Activated T-cell treated with anti-CD3 and anti-CD28 coated beads, Interleukin-2, amount 50 U/mL, for 48 hours (primary cell): ENCODE results near the gene POLD1.

ENCODE experiments used
- DNase-seq, 2 experiments: peaks; one replicate each; pipeline ENCODE4 v3.0.0-alpha.2; 2020

The POLD1 gene

DNA sequence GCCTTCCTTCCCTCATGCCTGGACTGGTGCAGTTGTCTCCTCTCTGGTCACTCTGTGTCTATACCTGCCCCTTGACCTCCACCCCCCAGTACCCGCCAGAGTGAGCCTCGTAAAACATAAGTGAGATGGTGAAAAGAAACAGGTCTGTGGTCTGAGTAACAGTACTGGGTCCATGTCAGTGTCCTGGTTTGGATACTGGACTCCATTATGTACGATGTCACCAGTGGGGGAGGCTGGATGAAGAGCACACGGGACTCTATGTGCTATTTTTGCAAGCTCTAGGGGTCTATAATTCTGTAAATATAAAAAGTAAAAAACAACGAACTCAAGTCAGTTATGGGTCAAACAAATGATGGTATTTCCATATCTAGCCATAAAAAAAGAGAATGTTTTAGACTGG, 62.9 kb downstream of the POLD1 start:
- DNase-seq: no peak

DNA sequence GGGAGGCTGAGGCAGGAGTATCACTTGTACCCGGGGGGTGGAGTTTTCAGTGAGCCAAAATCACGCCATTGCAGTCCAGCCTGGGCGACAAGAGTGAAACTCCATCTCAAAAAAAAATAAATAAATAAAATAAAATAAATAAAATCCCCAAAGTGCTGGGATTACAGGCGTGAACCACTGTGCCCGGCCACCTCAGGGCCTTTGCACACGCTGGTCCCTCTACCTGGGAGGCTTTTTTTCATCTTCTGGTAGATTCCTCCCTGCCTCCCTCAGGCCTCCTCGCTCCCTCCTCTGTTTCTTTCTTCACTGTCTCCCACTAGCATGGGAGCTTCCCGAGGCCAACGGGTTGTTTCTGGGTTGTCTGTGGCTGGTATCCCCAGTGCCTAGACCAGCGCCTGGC, 63.6 kb downstream of the POLD1 start:
- no peak for DNase-seq

DNA sequence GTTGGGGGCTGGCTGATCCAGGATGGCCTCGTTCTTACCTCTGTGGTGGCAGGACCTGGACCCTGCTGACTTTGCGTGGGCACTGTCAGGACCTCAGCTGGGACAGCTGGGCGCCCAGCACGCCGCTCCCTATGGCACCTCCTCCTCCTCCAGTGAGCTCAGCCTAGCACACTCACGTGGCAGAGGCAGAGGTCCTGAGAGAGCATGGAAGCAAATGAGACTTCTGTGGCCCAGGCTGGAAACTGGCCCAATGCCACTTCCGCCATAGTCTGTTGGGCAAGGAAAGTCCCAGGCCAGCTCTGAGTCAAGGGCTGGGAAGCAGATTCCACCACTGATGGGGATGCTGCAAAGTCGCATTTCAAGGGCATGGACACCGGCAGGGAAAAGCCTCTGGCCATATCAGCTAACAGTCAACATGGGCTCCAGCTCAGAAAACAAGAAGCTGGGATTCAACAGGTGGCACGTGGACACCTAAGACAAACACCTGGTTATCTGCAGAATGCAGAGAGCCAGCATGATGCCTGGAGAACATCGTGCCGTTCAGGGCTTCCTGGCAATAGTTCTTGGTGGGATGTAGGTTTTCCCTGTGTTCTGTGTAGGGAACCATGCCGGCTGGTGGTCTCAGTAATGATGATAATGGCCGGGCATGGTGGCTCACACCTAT, 65.2 kb downstream of the POLD1 start:
- no peak for DNase-seq

DNA sequence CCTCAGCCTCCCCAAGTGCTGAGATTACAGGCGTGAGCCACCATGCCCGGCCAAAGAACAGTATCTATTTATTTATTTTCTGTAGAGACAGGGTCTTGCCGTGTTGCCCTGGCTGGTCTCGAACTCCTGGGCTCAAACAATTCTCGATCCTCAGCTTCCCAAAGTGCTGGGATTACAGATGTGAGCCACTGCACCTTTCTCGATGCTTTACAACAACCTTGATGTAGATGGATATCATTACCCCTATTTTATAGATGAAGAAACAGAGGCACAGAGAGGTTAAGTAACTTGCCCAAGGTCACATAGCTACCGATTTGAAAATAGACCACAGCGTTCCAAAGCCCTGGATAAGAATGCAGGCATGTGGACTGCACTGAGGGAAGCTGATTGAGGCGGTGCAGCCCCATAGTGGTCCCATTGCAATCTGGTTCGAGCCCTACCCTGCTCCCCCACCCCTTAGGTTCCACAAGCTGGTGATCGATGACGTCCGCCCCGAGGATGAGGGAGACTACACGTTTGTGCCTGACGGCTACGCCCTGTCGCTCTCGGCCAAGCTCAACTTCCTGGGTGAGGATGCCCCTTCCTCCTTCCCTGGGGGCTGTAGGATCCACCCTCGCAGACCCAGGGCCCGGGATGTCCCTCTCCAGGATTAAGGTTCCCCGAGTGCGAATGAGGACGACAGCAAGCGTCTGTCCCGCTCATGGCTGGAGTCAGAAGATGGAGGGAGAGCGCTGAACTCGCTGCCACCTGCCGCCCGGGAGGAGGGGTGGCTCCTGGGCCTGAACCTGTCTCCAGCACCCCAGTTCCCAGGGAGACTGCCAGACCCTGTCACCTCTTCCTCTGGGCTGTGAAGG, 66.4 kb downstream of the POLD1 start:
- DNase-seq: no peak

DNA sequence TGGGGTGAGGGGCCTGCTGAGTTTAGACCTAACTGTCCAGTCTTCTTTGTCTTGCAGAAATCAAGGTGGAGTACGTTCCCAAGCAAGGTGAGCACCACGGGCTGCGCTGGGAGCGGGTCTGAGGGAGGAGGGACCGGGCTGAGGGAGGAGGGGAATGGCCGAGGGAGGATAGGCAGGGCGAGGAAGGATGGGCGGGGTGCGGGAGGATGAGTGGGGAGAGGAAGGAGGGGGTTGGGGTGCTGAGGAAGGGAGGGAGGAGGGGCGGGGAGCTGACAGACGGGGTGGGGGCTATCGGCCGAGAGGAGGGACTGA, 67.0 kb downstream of the POLD1 start:
- DNase-seq: no peak

DNA sequence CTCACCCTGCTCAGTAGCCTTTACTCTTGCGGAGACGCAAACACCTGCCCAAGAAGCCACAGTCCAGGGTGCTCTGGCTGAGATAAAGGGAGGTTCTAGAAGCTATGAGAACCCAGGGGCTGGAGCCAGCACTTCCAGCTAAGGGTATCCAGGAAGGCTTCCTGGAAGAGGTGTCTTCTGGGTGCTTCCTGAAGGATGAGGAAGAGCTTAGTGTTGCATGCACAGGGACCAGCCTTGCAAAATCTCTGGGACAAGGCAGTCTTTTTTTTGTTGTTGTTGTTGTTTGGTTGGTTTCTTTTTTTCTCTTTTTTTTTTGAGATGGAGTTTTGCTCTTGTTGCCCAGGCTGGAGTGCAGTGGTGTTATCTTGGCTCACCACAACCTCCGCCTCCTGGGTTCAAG, 69.1 kb downstream of the POLD1 start:
- DNase-seq: no peak

DNA sequence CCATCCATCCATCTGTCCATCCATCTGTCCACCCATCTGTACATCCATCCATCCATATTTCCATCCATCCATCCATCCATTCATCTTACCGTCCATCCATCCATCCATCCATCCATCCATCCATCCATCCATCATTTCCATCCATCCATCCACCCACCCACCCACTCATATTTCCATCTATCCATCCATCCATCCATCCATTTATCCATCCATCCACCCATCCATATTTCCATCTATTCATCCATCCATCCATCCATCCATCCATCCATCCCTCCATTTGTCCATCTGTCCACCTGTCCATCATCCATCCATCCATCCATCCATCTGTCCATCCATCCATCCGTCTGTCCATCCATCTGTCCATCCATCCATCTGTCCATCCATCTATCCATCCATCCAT, 71.8 kb downstream of the POLD1 start:
- DNase-seq: no peak

DNA sequence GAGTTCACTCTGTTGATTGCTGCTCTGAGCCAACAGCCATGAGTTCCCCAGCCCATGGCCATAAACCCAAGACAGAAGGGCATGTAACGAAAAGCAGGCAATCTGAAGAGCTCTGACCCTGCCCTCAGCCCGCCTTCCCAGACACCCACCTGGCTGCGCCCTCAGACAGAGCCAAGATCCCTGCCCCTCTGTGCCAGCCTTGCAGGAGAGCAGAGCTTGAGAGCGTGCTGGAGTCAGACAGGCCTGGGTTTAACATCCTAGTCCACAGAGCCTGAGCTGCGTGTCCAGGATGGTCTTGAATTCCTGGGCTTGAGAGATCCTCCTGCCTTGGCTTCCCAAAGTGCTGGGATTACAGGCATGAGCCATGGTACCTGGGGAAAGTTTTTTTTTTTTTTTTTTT, 73.2 kb downstream of the POLD1 start:
- DNase-seq: no peak

DNA sequence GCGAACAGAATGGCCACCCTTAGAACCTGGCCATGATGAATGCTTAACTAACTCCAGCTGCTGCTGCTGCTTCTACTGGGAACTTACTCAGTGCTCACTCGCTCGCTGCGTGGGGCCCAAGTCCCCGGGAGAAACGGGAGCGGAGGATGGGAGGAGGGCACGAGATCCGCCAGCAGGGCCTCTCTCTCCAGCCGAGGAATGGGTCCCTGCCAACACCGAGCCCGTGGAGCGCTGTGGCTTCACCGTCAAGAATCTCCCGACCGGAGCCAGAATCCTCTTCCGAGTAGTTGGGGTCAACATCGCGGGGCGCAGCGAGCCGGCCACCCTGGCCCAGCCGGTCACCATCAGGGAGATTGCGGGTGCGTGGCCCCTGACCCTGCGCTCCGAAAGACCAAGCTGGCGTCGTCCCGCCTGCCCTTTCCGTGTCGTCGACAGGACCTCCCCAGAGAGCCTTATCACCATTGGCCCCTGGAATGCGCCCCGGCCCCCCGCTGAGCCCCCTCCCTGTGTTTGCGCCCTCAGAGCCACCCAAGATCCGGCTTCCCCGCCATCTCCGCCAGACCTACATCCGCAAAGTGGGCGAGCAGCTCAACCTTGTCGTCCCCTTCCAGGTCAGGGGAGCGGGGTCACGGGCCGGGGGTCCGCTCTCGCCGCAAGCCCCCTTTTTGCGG, 74.4 kb downstream of the POLD1 start:
- no peak for DNase-seq

DNA sequence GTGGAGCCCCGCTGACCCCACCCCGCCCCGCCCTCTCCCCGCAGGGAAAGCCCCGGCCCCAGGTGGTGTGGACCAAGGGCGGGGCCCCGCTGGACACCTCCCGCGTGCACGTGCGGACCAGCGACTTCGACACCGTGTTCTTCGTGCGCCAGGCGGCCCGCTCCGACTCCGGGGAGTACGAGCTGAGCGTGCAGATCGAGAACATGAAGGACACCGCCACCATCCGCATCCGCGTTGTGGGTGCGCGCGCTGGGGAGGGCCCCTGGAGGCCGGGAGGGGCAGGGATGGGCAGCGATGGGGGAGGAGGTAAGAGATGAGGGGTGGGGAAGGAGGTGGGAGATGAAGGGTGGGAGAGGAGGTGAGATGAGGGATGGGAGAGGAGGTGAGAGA, 74.9 kb downstream of the POLD1 start:
- no peak for DNase-seq

DNA sequence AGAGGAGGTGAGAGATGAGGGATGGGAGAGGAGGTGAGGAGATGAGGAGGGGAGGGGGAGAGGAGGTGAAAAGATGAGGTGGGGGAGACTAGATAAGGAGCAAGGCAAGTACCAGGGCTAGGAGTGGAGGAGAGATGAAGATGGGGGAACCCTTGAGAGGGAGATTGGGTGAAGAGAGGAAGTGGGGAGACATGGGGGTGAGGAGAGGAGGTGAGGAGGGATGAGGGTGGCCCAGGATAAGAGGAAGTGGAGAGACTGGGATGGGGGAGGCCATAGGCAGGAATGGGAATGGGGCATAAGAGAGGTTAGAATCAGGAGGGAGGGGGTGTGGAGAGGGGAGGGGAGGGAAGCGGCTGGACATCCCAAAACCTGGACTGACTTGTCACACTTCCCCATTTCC, 75.5 kb downstream of the POLD1 start:
- no peak for DNase-seq

DNA sequence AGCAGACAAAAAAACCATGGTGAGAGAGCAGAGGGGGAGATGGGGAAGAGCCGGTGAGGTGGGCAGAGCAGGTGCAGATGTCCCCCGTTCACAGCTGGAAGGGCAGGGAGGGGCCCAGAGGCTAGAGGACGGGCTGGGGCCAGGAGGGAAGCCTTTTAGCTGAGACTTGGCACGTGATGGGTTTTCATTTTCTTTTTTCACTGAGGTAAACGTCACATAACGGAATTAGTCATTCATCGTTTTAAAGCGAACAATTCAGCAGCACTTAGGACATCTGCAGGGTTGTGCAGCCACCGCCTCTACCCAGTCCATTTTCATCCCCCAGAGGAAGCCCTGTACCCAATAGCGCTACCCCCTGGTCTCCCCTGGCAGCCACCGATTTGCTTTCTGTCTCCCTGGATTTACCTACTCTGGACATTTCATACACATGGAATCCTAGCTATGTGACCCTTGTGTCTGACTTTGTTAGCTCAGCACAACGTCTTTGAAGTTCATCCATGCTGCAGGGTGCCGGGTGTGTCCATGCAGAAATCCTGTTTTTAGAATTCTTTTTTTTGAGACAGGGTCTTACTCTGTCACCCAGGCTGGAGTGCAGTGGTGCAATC, 76.1 kb downstream of the POLD1 start:
- DNase-seq: peak; percentile 30 to 42

DNA sequence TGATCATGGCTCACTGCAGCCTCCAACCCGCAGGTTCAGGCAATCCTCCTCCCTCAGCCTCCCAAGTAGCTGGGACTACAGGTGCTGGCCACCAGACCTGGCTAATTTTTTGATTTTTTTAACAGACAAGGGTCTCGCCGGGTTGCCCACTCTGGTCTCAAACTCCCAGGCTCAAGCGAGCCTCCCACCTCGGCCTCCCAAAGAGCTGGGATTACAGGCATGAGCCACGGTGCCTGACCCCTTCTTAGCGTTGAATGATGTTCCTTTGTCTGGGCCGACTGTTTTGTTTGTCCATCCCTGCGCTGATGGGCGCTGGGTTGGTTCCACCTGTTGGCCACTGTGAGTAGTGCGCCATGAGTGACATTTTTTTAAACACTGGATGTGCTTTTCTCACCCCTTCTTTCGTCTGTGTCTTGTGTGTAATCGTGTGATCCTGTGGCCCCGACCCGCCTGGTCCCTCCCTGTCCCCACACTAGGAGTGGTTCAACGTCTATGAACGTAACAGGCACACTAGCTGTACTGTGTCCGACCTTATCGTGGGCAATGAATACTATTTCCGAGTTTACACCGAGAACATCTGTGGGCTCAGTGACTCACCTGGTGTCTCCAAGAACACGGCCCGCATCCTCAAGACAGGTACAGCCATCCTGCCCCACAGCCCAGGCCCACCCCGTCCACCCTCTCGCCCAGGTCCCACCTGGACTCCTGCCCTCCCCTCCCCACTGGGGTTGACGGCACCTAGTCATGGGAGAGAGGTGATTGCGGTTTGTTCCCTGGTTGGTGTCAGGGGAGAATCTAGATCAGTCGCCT, 77.1 kb downstream of the POLD1 start:
- peak; percentile 81 to 82 for DNase-seq

DNA sequence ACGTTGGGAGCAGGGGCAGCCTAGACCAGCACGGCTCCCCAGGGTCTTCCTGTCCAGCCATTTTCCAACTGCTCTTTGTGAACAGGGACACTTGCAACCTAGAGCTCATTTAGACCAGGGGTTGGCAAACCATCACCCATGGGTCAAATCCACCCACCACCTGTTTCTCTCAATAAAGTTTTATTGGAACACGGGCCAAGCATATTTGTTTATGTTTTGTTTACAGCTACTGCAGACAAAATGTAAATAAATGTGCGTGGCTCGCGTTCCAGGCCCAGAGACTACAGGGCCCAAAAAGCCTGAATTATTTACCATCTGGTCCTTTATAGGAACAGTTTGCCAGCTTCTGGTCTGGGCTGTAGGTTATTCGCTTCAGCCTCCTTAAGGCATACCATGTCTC, 78.8 kb downstream of the POLD1 start:
- DNase-seq: no peak

DNA sequence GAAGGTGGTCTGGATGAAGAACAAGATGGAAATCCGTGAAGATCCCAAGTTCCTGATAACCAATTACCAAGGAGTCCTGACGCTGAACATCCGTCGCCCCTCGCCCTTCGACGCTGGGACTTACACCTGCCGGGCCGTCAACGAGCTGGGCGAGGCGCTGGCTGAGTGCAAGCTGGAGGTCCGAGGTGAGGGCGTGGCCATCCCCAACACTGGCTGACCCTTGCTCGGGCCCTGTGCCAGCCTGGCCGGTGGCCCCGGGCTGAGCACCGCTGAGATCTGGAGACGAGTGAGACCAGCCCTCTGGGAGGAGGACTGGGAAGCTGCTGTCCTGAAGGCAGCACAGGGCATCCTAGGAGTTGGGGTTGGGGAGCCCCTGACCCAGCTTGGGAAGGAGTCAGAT, 80.2 kb downstream of the POLD1 start:
- no peak for DNase-seq

DNA sequence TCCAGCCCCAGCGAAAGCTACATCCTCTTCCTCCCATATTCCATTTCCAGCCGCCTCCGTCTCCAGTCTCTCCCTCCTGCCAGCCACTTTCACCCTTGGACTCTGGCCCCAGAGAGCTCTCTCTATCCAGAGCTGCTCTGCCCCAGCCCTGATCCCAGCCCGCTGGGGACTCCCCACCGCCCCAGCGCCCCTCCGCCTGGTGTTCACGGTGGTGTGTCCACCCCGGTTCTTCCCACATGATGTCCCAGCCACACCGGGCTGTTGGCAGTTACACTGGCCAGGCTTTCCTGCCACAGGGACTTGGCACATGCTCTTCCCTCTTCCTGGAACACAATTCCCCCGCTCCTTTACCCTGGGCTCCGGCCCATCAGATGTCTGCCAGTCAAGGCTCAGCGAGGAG, 80.9 kb downstream of the POLD1 start:
- no peak for DNase-seq

DNA sequence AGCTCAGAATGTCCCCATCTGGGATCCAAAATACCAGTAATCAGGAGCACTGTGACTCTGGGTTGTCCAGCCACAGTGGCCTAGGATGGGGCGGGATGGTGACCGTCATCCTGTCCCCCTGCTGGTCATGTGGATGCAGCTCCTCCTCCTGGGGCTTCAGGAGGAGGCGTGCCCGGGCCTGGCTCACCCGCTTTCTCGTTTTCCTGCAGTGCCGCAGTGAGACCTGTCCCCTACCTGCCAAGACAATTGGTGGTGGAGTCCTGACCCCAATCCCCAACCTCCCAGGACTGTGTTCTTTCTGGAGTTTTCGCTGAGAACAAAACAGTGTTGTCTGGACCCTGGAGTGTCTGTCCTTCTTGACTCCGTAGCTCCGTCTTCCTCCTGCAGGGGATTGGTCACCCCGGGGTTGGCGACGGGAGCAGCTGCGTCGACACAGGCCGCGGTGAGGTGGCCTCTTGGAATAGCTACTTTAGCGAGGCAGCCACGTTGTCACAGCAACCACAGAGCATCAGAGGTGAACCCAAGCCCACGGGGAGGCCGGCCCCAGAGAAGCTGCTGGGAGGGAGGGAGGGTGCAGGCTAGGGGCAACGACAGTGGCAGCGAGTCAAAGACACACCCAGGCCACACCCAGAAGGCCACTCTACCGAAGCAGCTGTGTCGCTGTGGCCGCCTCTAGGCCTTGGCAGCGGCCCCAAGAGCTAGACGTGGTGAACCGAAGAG, 82.0 kb downstream of the POLD1 start:
- DNase-seq: no peak

DNA sequence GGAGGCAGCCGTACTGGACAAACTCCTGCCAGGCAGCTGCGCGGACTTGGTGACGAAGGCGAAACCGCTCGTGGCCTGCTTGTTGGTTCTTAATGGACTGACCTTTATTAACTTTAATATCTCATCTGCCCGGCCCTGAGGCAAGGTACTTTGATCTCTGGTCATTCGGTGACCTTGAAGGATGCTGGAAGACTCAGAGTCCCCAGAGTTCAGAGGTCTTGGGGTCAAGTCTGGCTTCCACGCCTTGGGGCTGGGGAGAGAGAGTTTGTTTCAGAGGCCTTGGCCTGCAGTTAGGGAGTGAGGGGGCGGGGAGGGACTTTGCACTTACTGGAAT, 82.5 kb downstream of the POLD1 start:
- DNase-seq: no peak

DNA sequence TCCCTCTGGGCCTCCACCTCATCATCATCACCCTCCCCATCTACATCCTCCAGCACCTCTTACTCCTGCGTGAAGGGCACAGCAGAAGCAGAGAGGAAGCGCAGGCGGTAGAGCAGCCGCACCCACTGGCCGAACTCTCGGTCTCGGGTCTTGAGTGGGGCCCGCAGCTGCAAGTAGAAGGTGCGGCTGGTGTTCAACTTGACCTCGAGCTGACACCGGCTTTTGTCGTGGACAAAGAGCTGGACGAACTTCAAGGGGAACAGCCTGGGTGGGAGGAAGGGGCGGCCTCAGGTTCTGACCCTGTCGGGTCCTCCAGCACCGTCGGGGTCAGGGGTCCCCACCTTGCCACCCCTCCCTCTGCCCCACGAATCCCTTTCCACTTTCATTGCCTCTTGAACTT, 83.4 kb downstream of the POLD1 start:
- no peak for DNase-seq
